Kidney epithelial cell (primary cell): ENCODE measurements around the gene CTNNBIP1. TPM values are rescaled to one million over a fixed set of nuclear protein-coding genes. Genes with fewer than 3 reads are reported as not detected.

ENCODE experiments used
- DNase-seq: peaks from one replicate; pipeline ENCODE4 v3.0.0-alpha.2; 2010; ENCODE audit warnings: low read depth
- H3K27me3 ChIP-seq: 2 replicates; pipeline ENCODE4 v1.6.0; 2011; ENCODE audit warnings: low read length; ENCODE audit not compliant: control insufficient read depth, insufficient read depth
- H3K36me3 ChIP-seq: 2 replicates; pipeline ENCODE4 v1.5.1; 2011; ENCODE audit warnings: low read length; ENCODE audit not compliant: control insufficient read depth, insufficient read depth
- H3K4me3 ChIP-seq: 2 replicates; pipeline ENCODE4 v1.5.1; 2011; ENCODE audit warnings: low read depth, mild to moderate bottlenecking, control low read depth, low read length
- total RNA-seq: library from RNA; depleted of rRNA; stranded (reverse); fragments of >200 nt; gene quantifications from 2 replicates; pipeline ENCODE4 v1.2.3, GENCODE V29; 2015
- TF ChIP-seq, protein P1 (sequence below): IDR thresholded peaks from 2 replicates; pipeline ENCODE4 v1.5.1; 2011; ENCODE audit warnings: mild to moderate bottlenecking, moderate library complexity, low read length, control low read depth, inconsistent platforms; ENCODE audit not compliant: insufficient read depth, poor library complexity, severe bottlenecking

CTNNBIP1 gene
- total RNA-seq, 1 donor from 2014 or later, result 27.4 TPM

DNA sequence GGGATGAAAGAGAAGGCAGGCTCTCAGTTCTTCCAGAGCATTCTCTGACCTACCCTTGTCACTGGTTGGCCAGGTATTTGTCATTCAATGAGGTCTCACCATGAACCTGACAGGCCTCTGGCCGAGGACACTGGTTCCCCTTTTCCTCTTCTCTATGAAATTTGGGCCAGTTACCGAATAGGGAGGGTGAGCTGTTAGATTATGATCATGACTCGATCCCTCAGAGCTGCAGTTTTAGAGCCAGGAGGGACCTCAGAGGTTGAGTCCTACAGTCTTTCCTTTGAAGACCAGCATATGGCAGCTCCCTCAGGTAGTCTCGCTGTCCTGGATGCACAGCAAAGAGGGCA lies 56.8 kb downstream of the CTNNBIP1 start:
- Histone ChIP-seq H3K27me3 (no peaks in the 10 kb centered on the region), H3K36me3 (no peaks in the 10 kb centered on the region), H3K4me3 (no peak overlapping the region)
- no peak for DNase-seq
- TF ChIP-seq, protein P1, sequence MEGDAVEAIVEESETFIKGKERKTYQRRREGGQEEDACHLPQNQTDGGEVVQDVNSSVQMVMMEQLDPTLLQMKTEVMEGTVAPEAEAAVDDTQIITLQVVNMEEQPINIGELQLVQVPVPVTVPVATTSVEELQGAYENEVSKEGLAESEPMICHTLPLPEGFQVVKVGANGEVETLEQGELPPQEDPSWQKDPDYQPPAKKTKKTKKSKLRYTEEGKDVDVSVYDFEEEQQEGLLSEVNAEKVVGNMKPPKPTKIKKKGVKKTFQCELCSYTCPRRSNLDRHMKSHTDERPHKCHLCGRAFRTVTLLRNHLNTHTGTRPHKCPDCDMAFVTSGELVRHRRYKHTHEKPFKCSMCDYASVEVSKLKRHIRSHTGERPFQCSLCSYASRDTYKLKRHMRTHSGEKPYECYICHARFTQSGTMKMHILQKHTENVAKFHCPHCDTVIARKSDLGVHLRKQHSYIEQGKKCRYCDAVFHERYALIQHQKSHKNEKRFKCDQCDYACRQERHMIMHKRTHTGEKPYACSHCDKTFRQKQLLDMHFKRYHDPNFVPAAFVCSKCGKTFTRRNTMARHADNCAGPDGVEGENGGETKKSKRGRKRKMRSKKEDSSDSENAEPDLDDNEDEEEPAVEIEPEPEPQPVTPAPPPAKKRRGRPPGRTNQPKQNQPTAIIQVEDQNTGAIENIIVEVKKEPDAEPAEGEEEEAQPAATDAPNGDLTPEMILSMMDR, result no peak

DNA sequence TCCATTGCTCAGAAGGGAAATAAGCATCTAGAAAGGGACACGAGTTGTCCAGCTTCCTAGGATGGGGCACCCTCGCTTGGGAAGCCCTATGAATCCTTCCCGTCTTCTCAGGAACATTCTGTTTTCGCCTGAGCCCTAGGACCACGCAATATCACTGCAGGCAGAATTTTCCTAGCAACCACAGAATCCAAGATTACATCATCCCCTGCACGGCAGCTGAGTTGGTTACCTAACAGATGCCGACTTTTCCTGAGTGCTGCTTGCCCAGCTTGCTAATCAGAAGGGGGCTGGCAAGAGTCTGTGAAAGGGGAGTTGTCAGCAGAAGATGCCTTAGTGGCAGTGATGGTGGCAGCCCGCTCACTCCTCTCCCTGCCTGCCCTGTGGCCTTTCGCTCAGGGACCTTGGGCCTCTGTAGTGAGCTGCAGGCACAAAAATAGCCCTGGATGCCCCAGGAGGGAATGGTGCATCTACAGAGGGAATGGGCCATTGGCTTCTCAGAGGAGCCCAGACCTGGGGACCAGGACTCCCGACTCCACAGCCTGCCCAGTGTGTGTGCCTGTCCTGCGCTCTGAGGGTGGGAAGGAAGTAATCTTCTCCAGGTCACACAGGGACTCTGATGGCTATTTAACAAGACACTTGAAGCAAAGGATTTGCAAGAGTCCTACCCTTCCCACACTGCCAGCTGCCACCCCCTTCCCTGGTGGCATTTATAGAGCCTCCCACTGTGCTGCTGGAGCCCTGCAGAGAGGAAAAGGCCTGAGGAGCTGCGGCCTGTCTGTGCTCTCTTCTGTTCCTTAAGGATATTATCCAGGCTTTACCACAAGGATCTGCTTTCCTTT lies 57.4 kb downstream of the CTNNBIP1 start:
- TF ChIP-seq, protein P1, result no peak
- no peak overlapping the region for H3K4me3 ChIP-seq
- H3K36me3 ChIP-seq, result no peaks in the 10 kb centered on the region
- DNase-seq, result no peak
- H3K27me3 ChIP-seq, result no peaks in the 10 kb centered on the region

- no peak for DNase-seq
- Histone ChIP-seq H3K27me3 (no peaks in the 10 kb centered on the region), H3K36me3 (no peaks in the 10 kb centered on the region), H3K4me3 (no peak overlapping the region)
- TF ChIP-seq, protein P1, result no peak
Measured at GRCh38 chr1:9852004-9852403, 58.1 kb downstream of the CTNNBIP1 start.

DNA sequence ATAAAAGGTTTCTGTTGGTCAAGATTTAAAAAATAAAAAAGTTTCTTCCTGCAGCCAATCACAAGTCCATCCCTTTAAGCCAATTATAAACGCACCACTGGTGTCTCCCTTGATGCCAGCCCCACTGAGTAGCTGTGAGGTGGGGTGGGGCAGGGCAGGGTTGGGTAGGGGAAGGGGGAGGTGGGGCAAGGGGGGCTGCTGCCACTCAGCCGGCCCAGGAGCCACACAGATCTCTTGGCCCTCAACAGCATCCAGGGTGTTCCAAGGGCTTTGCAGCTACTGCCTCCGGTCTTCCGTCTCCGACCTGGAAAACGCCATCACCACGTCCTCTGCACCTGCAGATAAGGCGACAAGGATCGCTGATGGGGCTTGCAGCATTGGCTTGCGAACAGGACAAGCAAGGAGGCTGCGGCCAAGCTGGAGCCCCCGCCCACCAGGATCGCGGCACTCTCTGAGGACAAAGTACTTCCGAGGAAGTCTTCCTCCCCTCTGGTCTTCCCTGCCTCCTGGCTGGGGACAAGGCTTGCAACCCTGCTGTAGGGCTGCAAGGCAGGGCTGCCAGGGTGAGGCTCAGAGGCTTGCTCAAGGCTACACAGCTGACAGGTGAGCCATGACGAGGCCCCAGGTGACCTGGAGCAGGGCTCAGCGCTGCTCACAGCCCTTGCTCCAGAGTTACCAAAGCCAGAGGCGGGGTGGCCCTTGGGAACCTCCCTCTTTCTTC lies 59.5 kb downstream of the CTNNBIP1 start:
- TF ChIP-seq, protein P1, result no peak
- H3K36me3 ChIP-seq, result no peaks in the 10 kb centered on the region
- H3K27me3 ChIP-seq, result no peaks in the 10 kb centered on the region
- no peak overlapping the region for H3K4me3 ChIP-seq
- no peak for DNase-seq

GRCh38 chr1:9849691-9850441 lies 60.2 kb downstream of the CTNNBIP1 start:
- Histone ChIP-seq H3K36me3 (no peaks in the 10 kb centered on the region), H3K27me3 (no peaks in the 10 kb centered on the region), H3K4me3 (no peak overlapping the region)
- DNase-seq, result no peak
- TF ChIP-seq, protein P1, result no peak
